CD4-positive, alpha-beta T cell treated with Interleukin-4 for 4 hours (primary cell): ENCODE results near the gene SNRNP200.
"Not testable (repeated sequence)": the region's sequence is repeated elsewhere in the genome, so short reads cannot be mapped to it uniquely, and the experiment has no call there.

Experiments
- DNase-seq: peaks from one replicate; pipeline ENCODE4 v3.0.0-alpha.2; 2020

SNRNP200 gene

GRCh38 chr2:96273763-96274162 lies 31.6 kb downstream of the SNRNP200 start:
- no peak for DNase-seq

GRCh38 chr2:96271995-96272394 lies 33.4 kb downstream of the SNRNP200 start:
- DNase-seq = no peak

- peak; percentile 37 for DNase-seq
These were observed 38.0 kb downstream of the SNRNP200 start for GRCh38 chr2:96267159-96267971.

GRCh38 chr2:96265840-96266679 lies 39.3 kb downstream of the SNRNP200 start, which contains the start of the genes CIAO1 and TMEM127:
Gene CIAO1, plus strand, starts transcription at chr2:96266225. Its CDS starts 126 bp downstream, at chr2:96266351.
Gene TMEM127, minus strand, starts transcription at chr2:96265997. Its CDS starts 616 bp downstream, at chr2:96265381.
- peak; percentile 97 for DNase-seq

GRCh38 chr2:96265349-96265839 lies 40.0 kb downstream of the SNRNP200 start:
- DNase-seq = peak; percentile 11

- DNase-seq = peak; percentile 20
These were observed 40.5 kb downstream of the SNRNP200 start for GRCh38 chr2:96264656-96265348.

- no peak for DNase-seq
These were observed 41.3 kb downstream of the SNRNP200 start for GRCh38 chr2:96264086-96264485.

- no peak for DNase-seq
These were observed 43.0 kb downstream of the SNRNP200 start for GRCh38 chr2:96262306-96262705.

GRCh38 chr2:96261328-96262003 lies 43.9 kb downstream of the SNRNP200 start:
- DNase-seq = no peak

GRCh38 chr2:96260387-96261260 lies 44.7 kb downstream of the SNRNP200 start:
- DNase-seq = peak; percentile 7

- DNase-seq = no peak
These were observed 45.8 kb downstream of the SNRNP200 start for GRCh38 chr2:96259497-96259921.

GRCh38 chr2:96258166-96259022 lies 47.0 kb downstream of the SNRNP200 start:
- no peak for DNase-seq

- not testable (repeated sequence) for DNase-seq
These were observed 47.6 kb downstream of the SNRNP200 start for GRCh38 chr2:96257744-96258143.

GRCh38 chr2:96256611-96257113 lies 48.7 kb downstream of the SNRNP200 start:
- no peak for DNase-seq

GRCh38 chr2:96254571-96254970 lies 50.8 kb downstream of the SNRNP200 start:
- no peak for DNase-seq

GRCh38 chr2:96253006-96253405 lies 52.3 kb downstream of the SNRNP200 start:
- DNase-seq = no peak

GRCh38 chr2:96252526-96252925 lies 52.8 kb downstream of the SNRNP200 start:
- no peak for DNase-seq

- no peak for DNase-seq
These were observed 53.5 kb downstream of the SNRNP200 start for GRCh38 chr2:96251721-96252292.

GRCh38 chr2:96250188-96250587 lies 55.2 kb downstream of the SNRNP200 start:
- no peak for DNase-seq

- no peak for DNase-seq
These were observed 55.7 kb downstream of the SNRNP200 start for GRCh38 chr2:96249654-96250053.
